CD4-positive, alpha-beta T cell treated with Interleukin-17A for 4 hours (primary cell): ENCODE results near the gene ARPC1B.

ENCODE experiments used
- DNase-seq: peaks from one replicate; pipeline ENCODE4 v3.0.0-alpha.2; 2020; ENCODE audit warnings: mixed read lengths

ARPC1B gene

DNA sequence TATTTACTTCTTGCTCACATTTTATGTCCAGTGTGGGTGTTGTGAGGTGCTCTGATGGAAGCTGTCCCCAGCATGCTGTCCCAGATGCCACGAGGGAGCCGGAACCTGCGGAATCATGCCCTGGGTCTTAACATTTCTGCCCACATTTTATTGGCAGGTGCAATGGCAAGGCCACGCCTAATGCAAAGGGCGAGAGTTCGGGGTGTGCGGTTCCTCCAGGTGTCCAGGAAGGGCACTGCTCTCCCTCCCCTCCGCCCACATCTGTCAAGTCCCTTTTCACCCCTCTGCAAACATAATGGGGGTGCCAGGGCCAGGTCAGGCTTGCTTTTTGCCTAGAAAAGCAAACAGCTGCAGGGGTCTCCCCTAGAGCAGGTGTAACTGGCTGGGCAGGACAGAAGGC, 17.5 kb downstream of the ARPC1B start:
- DNase-seq = no peak

GRCh38 chr7:99392659-99393354, 18.3 kb downstream of the ARPC1B start:
- peak; percentile 90 for DNase-seq

DNA sequence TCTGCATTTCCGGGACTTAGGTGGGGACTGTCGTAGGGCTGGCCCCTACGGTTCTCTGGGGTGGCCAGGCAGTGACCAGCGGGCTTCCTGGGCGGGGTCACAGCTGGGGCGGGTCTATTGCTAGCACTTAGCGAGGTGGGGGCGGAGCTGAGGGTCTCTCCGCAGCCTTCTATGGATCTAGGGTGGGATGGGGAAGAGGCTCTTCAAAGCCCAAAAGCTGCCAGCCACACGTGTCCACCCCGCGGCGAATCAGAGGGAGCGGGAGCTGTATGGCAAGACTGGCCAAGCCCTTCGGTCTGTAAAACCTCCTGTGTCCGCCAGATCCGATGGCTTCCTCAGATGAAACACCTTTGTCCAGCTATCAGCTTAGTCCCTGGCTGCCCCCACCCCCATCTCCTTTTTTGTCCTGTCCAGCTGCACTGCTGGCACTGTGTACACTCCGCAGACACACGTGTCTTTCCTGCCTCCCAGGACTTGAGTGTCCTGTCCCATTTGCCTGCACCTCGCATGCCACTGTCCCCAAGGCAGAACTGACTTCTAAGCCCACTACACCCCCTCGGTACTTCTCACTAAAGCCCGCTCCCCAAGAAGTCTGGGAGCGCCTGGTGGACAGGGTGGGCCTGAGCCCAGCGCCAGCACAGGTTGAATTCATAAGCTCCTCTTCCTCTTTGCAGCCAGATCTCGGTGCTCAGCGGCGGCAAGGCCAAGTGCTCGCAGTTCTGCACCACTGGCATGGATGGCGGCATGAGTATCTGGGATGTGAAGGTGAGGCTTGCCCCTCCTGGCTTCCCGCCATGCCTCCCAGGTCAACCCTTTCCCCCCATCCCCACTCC, 19.0 kb downstream of the ARPC1B start:
- DNase-seq = no peak

- DNase-seq = no peak
Measured at GRCh38 chr7:99394188-99394502, 19.6 kb downstream of the ARPC1B start.

DNA sequence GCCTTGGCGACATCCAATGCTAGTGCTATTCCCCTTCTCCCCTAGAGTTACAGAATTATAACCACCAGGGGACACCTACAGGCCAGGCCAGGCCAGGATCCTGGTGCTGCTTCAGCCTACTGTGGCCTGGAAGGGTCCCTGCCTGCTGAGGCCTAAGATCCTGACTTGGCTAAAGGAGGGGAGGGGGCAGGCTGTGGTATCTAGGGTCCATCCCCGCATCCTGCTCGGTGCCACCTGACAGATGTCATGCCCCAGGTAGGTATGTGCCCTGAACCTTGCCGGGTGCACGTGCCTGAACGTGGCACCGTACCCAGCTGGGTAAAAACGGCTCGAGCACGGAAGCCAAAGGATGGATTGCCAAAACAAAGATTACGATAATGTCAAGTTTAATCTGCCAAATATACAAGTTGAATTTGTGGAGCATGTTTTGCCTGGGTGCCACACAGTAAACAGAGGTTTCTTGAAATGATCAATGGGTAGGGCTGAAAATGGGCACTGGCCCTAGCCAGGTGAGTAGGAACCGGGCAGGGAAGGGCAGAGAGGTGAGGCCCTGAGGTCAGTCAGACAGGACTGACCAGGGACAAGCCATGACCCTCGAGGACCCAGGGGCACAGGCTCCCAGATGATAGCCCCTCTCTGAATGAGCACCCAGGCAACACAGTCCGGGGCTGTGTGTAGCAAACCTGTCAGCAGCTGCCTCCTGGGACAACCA, 21.2 kb downstream of the ARPC1B start:
- no peak for DNase-seq

- no peak for DNase-seq
Measured at GRCh38 chr7:99396418-99397296, 22.1 kb downstream of the ARPC1B start.

DNA sequence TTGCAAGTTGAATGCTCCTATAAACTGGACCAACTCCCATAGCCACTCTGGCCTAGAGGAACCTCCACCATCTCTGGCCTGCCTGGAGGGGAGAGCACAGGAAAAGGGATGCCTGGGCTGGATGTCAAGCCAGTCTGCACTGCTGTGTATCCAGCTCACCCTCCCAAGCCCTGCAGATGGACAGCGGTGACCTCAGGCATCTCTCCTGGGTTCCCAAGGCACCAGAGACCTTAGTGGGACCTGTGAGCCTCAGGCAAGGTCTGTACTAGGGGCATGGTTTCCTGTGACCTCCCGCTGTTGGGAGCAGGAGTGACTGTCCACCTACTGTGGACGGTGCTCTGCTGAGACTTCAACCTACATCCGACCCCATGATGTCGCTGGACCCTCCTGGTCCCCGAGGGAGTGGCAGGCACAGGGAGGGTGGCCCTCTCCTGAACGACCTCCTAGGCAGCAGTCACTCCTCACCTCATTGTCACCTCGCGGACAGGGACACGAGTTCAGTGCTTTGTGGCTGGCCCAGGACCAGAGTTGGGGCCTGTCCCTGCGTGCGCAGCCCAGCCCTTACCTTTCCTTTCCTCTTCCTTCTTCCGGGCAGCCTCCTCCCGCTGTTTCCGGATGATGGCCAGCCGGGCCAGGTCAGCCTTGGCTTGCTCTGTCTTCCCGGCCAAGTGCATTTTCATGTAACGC, 22.9 kb downstream of the ARPC1B start:
- no peak for DNase-seq

DNA sequence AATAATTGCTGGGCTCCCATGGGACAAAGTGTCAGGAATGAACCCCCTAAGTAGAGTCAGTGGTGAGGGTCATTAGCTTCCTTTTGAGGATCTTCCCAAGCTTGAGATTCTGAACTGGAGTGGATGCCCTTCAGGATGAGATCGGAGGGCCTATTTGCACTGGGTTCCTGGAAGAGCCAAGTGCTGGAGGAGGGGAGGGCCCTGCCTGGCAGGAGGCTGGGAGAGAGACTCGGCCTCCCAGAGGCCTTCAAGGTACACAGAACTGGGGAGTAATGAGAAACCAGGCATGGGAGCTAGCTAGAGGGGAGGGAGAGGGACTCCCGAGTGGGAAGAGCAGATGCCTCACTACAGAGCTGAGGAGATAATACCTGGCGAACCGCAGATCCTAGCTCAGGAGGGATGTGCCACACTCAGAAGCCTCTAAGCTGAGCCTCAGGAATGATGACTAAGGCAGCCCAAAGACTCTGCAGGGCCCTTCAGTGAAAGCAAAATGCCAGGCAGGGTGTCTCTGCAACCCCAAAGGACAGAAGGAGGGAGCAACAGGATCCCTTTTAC, 24.4 kb downstream of the ARPC1B start:
- no peak for DNase-seq

GRCh38 chr7:99399597-99399996, 25.1 kb downstream of the ARPC1B start:
- DNase-seq = no peak

DNA sequence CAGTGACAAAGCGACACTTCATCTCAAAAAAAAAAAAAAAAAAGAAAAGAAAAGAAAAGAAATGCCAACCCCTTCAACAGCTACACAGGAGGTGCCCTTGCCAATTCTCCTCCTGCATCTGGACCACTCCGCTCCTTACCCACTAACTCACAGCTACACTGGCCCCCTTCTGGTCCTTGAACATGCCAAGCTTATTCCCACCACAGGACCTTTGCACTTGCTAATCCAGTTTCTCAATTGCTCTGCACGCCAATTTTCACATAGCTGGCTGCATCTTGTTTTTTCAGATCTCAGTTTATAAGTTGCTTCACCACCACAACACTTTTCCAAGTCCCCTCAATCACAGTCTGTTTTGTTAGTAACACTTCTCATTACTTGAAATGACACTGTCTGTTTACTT, 28.3 kb downstream of the ARPC1B start:
- DNase-seq = no peak

- no peak for DNase-seq
Measured at GRCh38 chr7:99403764-99404163, 29.2 kb downstream of the ARPC1B start.

GRCh38 chr7:99404235-99404976, 29.9 kb downstream of the ARPC1B start:
- DNase-seq = no peak

DNA sequence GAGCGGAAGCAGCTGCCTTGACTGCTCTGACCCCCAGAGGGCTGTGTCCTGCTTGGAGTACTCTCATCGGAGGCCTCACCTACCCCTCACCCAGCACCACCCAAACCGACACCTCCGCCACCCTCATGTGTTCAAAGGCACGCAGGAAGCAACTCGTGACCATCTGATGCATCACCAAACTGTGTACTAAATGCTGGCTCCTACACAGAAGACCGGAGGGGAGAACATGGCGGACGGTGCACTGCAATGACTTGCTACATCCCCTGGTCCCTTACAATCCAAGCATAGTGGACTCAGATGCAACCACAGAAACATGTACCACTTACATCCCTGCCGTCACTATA, 30.4 kb downstream of the ARPC1B start:
- no peak for DNase-seq

DNA sequence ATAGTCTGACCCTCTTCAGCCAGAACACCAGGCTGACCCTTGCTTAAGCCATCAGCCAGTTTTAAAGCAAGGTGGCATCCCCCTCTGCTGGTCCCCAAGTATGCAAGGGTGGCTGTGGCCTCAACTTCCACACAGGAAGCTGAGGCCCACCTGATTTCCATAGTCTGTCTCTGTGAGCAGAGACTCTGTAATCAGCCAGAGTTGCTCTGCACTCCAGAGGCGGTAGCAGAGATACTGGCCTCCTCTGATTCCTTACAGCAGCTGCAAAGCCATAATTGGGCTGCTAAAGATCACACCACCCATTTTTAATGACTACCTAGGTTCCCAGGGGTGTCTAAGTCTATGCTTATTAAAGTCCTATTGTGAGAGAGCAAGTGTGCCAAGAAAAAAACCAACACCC, 32.0 kb downstream of the ARPC1B start:
- DNase-seq = no peak

DNA sequence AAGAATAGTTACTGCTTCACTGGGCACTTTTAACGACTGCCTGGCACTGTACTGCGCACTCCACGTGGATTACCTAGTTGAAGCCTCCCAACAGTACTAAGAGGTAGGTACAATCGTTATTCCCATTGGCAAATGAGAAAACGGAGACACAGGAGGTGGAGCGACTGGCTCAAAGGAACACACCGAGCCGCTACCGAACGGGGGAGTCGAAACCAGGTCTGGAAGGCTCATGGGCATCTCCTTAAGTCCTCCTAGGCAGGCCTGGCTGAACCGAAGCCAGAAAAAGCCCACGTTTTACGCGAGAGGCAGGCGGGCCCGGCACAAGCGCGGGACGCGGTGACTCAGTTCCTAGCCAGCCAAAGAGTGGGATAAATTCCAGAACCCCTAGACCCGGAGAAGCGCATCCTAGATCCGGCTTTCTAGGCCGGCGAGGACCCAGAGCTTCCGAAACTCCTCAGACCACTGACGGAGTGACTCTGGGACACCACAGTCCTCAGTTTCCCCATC, 33.4 kb downstream of the ARPC1B start:
- DNase-seq = peak; percentile 39

DNA sequence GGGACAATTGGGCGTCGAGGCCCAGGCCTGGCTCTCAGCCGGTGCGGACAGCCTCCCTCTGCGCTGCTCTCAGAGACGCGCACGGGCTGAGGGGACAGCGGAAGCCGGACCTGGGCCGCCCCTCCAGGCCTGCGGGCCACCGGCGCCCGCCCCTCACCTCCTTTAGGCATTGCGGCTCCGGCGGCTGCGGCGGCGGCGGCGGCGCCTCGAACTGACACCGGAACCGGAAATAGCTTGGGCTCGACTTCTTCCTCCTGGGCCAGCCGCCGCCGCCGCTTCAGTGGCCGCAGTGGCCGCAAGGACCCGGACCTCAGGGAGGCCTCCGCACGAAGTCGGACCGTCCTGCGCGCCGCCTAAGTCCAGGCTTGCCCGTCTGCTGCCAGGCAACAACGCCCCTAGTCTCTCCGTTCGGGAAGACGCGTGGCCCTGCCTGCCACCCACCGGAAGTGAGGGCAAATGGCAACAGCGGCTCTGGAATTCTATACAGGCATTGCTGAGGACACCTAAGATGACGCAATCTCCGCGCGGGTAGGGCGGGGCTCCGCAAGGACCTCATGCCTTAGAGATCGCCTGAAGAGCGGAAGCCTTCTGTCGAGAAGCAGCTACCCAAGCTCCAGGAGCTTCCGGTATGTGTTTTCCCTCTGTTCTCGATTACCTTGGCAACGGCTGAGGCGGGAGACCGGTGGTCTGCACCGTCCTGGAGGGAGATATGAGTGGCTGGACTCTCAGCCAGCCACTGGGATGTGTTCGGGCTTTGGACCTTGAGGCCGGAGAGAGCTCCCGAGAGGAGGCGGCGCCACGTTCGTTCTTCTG, 34.1 kb downstream of the ARPC1B start, which contains the start of the genes BUD31 and PDAP1:
Gene BUD31 (plus strand): TSS at position 591 of the 813 bp plus-strand sequence. CDS start 2,124 bp downstream, outside the sequence.
Gene PDAP1 (minus strand): TSS at position 219 of the 813 bp plus-strand sequence. CDS start 49 bp downstream, at position 170.
- peak; percentile 91 for DNase-seq

DNA sequence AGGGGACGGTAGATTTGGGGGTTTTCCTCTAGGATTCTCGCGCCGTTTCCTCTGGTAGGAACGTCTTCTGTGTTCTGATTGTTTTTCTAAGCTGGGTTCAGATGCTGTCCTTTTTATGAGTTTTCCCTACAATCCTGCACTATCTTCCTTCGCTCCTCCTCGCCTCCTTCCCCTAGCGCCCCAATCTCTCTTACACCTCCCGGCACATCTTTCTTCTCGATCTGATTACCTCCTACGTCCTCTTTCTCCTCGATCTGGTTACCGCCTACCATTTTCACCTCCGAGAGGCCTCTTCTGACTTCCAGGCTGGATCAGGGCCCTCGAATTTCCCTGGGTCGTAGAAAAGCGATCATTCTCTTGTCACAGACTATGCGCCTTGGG, 34.7 kb downstream of the ARPC1B start:
- DNase-seq = no peak

GRCh38 chr7:99409806-99410205, 35.3 kb downstream of the ARPC1B start:
- no peak for DNase-seq

GRCh38 chr7:99410635-99411034, 36.1 kb downstream of the ARPC1B start:
- no peak for DNase-seq
